ENCODE measurements around the gene COMMD1.
"Not testable (repeated sequence)": the region's sequence is repeated elsewhere in the genome, so short reads cannot be mapped to it uniquely, and the experiment has no call there.

COMMD1 gene

DNA sequence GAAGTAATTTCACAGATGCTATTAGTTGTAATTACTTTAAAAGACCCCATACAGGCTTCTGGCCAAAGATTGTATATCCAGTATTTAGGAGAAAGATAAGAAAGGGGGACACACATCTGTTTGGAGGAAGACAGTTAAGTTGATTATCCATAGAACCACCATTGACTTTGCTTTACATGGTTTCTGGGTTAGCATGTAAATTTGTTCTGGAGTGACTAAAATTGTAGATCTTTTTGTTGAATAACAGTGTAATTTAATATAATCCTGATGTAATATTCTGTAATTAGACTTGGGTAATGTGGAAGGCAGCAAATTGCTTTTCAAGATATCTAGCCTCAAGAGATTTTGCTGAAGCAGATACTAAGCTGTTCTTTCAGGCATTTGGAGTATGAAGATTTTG, 17.2 kb downstream of the COMMD1 start:
- DNase-seq (ENCODE audit: extremely low read depth in 1 of 2, low read depth in 1 of 2): no peak

DNA sequence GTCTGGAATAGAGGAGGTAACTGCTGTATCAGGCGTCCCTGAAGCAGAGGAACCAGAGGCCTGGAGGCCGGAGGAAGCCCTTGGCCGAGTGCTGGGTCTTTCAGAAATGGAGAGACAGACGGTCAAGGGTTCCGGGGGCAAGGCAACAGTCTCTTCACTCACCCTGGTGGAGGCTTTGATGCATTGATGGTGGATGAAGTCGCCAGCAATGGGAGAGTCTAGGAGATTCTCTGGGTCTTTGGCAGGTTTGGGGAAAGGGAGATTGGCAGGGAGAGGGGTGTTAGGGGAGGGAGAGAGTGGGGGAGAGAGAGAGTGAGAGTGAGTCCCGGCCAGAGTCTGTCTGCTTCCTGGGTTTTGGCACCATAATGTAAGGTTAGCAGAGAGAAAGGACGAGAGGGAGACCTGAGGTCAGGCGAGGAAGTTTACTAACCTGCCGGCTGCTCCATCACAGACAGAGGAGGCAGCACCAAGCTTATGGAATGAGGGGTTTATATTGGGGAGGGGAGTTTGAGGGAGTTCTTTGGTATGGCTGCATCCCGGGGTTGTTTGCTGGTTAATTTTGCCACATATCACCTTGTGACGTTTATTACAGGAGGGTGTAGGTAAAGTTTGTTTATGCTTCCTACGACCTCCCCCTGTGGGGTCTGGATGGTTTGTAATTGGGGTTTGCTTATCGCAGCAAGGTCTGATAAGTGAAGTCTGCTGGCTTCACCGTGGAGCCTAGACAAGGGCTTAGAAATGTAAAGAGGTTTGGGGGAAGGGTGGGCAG, 19.6 kb downstream of the COMMD1 start:
- DNase-seq (ENCODE audit: extremely low read depth in 1 of 2, low read depth in 1 of 2): no peak

DNA sequence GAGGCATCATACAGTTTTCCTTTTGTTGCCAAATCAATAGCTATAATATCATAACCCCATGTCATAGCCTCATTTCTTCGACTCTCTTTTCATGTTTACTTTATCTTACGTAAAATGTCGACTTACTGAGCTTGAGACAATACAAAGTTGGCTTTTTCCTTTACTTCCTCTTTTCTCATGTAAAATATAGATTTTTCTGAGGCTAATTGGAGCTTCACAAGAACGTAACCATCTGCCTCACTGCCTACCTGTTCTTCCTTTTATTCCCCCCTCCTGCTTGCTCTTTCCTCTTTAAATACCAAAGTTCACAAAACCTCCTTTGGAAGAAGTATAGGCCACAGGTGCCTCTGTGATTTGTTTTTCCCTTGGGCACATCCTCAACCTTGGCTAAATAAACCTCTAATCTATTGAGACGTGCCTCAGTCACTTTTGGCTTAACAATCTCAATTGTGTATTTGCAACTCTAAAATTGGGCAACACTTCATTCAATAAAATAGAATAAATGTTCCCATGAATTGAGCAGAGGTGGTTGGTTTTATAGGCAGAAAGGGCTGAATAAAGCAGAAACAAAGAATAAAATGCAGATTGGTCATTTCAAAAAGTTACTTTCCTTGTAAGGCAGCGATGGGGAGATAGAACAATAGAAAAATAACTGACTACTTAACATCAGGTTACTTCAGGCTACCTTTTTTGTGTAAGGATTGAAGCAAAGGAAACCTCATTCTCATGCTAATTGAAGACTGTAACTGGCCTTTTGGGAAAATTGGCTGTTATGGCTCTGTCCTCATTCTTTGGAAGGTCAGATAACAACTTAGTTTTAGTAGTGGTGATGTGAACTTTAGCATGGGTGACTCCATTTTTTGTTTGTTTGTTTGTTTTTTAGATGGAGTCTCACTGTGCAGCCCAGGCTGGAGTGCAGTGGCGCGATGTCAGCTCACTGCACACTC, 21.3 kb downstream of the COMMD1 start:
- no peak for DNase-seq (ENCODE audit: extremely low read depth in 1 of 2, low read depth in 1 of 2)

DNA sequence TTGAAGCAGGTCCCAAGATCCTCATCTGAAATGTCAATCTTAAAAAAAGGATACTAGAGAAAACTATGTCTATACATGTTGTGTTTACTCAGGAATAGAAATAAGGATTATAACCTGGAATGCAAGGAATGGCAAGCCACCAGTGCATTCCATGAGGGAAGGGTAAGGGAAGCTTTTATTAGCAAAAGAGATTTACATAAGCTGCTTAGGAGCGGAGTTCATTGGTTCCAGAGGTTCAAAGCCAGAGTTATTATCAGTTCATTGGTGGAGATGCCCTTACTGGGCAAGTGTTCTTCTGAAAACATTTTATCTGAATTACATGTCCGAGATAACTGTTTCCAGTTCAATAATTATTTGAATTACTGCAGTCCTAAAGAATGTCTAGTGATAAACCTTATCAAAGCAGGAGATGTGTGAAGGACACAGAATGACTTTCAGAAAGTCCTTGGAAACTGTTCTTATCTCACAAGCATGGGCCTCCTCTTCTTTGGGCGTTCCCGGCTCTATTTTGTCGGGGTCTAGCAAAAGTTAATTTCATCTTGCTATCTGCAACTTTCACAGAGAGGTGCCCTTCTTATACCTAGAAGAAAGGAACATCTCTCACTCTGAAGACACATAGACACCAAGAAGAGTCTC, 23.5 kb downstream of the COMMD1 start:
- DNase-seq (ENCODE audit: extremely low read depth in 1 of 2, low read depth in 1 of 2): no peak

DNA sequence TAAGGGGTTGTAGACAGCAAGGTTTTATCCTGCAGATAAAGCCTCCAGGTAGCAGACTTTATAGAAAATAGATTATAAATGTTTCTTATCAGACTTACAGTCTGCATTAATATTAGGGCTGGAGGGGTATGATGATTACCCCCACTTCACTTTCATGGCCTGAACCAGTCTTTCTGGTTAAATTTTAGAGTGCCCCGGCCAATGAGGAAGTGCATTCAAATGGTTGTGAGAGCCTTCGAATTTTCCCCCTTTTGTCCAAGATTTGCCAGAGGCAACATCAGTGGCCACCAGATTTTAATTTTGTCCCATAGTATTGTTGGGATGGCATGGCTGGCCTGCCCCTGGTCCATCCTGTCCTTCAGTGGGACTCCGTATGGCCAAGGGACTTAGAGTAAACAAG, 31.6 kb downstream of the COMMD1 start:
- no peak for DNase-seq (ENCODE audit: extremely low read depth in 1 of 2, low read depth in 1 of 2)

DNA sequence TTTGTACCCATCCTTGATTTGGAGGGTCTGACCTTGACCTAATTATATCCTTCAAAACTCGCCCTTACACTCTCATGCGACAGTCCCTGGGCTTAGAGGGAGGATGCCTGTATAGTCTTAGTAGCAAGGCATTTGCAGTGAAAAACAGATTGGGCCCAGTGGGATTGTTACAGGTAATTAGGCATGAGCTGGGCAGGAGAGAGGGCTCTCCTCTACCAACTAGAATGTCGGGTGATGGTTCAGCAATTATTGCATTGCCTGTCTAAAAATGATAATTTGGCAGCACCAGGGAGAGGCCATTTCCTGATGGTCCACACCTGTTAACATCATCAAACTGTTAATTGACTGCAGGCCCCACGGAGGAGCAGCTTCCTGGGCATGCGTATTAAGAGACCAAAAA, 32.4 kb downstream of the COMMD1 start:
- no peak for DNase-seq (ENCODE audit: extremely low read depth in 1 of 2, low read depth in 1 of 2)

DNA sequence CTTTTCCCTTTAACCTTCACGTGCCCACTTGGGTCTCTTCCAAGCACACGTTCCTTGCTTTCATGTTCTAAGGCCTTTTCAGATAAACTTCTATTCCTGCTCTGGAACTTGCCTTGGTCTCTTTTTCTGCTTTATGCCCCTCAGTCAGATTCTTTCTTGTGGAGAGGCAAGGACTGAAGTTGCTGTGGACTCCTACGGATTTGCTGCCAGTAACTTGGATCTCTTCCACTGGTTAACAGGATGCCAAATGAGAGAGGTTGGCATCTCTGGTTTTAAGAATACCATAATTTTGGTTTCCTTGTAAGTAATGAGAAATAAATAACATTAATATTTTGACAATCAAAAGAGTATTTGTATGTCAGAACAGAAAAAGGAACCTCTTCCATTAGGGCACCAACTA, 33.0 kb downstream of the COMMD1 start:
- no peak for DNase-seq (ENCODE audit: extremely low read depth in 1 of 2, low read depth in 1 of 2)

DNA sequence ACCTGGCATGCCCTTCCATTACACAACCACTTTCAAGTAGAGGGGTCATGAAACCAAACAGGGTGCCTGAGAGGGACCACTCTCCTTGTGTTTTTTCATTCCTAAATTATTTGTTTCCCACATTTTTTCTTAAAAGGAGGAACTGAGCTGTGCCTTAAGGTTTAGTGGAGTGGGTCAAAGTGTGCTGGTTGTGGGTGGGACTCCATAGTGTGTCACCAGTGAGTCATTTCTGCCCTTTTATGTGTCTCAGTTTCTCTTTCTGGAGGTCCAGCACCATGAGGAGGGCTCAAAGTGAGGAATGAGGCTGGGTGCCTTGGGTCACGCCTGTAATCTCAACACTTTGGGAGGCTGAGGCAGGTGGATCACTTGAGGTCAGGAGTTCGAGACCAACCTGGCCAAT, 37.8 kb downstream of the COMMD1 start:
- no peak for DNase-seq (ENCODE audit: extremely low read depth in 1 of 2, low read depth in 1 of 2)

DNA sequence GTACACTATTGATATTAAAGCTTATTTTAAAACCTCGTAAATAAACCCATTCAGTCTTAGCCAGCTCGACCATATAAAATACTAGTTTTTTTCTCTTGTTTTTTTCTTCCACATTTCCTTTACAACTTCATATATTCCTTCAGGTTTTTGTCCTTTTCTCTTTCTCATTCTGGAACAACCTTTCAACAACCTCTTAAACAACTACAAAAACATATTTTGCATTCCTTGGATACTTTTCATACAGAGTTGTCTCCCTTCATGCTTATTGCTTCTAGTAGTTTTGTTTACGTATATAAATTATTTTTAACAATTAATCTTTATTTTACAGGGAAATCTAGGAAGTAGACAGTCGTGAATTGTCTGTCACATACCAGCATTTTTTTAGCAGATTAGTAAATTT, 41.2 kb downstream of the COMMD1 start:
- DNase-seq (ENCODE audit: extremely low read depth in 1 of 2, low read depth in 1 of 2): no peak

DNA sequence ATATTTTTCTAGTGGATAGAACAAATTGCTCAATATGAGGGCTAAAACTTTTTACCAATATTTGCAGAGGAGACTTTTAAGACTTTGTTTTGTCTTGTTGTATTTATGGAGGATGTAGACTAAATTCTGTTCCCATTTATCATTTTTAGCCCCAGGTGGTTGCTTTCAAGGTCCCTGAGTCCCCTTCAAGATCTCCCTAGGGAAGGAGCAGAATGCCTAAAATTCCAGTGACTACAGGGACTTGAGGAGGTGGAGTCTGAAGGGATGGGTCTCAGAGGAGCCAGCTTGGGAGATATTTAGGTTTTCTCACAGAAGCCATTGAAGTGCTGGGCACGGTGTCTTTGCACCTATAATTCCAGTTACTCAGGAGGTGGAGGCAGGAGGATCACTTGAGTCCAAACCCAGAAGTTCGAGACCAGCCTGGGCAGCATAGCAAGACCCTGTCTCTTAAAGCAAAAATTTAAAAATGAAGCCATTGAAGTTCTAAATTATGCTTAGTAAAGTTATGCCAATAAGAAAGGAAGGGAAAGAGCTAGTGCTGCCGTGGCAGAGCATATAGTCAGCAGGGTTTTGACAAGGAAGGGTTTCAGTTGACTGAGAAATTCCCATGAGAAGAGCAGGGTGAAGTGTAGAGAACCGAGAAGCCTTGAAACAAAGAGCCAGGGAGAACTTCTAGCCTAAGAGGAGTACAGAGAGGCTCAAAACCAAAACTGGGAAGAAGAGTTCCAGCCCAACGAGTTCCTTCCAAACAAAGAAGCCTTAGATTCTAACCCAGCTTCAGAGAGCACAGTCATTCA, 43.4 kb downstream of the COMMD1 start:
- no peak for DNase-seq (ENCODE audit: extremely low read depth in 1 of 2, low read depth in 1 of 2)

DNA sequence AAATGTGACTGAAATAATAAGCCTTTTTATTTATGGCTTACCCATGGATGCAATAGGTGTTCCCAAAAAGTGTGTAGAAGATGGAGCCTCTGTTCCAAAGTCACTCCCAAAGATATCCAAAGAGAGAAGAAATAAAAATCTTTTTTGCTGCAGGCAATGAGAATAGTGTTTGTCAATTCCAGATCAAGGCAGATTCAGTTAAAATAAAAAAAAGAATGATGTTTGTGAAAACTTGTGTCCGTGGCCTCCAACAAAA, 43.9 kb downstream of the COMMD1 start:
- no peak for DNase-seq (ENCODE audit: extremely low read depth in 1 of 2, low read depth in 1 of 2)

DNA sequence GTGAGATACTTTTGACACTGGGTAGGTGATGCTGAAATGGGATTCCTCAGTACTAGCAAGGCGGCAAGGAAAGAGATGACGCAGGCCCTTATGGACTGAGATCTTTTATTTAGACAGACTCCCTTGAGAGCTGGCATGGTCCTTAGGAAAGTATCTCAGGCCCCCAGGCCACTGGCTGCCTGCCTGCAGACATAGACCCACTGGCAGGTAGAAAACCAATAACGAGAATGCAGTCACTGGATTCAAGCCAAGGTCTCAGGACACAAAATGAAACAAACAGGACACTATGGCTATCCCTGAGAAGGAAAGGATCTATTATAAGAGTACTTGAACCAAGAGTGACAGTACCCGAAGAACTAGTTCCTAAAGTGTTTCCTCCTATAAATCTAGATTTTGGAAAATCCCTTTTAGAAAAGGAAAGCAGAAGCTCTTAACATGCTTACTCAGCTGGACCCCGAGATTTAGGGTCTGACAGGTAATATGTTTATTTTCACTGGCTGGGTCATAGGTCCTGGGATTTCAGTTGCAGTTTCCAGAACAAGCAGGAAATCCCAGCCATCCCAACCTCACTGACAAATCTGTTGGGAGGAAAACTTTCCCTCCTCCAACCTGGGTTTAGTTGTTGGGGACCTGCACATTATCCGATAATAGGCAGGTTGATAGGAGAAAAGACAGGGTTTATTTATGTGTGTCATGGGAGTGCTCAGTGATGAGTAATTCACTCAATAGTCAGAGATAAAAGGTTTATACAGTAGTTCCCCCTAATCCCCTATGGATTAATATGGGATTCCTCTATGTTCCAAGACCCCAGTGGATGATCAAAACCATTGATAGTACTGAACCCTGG, 44.5 kb downstream of the COMMD1 start:
- no peak for DNase-seq (ENCODE audit: extremely low read depth in 1 of 2, low read depth in 1 of 2)

DNA sequence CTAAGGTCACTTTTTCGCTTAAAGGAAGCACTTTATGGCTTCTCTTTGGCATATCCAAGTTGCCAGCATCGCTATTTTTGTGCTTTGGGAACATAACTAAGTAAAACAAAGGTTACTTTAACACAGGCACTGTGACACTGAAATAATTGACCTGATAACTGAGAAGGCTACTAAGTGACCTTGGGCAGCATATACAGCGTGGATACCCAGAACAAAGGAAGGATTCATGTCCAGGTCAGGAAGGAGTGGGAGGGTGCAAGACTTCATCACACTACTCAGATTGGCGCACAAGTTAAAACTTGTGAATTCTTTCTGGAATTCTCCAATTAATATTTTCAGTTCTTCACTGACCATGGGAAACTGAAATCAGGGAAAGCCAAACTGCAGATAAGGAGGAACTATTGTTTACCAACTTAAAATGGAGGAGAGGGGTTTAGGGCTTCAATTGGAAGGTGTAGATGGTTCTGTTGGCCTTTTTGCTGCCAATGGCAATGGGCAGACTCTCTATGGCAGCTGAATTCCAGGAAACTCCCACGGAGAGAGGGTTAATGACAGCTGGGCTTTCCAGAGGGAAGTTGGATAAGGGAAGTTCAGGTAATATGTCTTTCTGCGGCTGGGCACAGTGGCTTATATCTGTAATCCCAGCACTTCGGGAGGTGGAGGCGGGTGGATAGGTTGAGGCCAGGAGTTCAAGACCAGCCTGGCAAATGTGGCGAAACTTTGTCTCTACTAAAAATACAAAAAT, 45.3 kb downstream of the COMMD1 start:
- DNase-seq (ENCODE audit: extremely low read depth in 1 of 2, low read depth in 1 of 2): no peak

DNA sequence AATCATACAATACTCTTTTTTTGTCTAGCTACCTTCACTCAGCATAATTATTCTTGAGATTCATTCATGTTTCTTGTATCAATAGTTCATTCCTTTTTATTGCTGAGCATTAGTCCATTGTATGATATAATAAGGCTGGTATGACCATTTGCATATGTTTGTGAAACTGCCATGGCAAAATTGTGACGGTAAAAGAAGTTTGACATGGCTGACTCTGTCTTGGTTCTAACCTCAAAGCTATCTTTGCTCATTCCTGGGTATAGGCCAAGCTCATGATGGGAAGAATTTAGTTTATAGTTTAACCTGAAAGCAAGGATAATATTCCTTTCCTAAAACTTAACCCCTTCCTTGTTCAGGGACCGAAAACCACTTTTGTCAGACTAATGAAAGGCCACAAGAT, 46.4 kb downstream of the COMMD1 start:
- no peak for DNase-seq (ENCODE audit: extremely low read depth in 1 of 2, low read depth in 1 of 2)

DNA sequence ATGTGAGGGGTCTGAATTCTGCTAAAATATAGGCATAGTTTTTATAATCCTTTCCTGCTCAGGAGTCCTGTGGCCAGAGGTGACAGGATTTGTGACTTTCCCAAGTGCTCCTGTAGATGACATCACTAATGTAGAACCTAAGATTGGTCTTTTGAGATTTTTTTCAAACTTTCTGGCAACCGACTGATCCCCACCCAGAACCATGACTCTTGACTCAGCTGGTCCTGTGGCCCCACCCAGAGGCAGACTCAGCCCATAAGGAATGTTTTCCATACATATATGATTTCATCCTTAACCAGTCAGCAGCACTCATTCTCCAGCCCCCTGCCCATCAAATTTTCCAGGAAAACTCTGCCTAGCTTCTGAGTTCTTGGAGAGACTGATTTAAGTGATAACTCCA, 46.8 kb downstream of the COMMD1 start:
- DNase-seq (ENCODE audit: extremely low read depth in 1 of 2, low read depth in 1 of 2): no peak

DNA sequence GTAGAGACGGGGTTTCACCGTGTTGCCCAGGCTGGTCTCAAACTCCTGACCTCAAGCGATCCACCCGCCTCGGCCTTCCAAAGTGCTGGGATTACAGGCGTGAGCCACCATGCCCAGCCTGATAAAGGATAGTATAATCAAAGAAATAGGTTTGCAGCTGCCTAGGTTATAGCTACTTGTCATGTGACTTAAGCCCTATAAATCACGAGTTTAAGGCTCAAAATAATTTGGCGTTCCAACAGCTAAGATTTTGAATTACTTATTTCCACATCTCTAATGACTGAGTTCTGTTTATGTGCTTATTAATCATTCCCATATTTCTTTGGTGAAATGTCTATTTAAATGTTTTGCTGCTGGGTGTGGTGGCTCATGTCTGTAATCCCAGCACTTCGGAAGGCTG, 49.4 kb downstream of the COMMD1 start:
- not testable (repeated sequence) for DNase-seq (ENCODE audit: extremely low read depth in 1 of 2, low read depth in 1 of 2)

DNA sequence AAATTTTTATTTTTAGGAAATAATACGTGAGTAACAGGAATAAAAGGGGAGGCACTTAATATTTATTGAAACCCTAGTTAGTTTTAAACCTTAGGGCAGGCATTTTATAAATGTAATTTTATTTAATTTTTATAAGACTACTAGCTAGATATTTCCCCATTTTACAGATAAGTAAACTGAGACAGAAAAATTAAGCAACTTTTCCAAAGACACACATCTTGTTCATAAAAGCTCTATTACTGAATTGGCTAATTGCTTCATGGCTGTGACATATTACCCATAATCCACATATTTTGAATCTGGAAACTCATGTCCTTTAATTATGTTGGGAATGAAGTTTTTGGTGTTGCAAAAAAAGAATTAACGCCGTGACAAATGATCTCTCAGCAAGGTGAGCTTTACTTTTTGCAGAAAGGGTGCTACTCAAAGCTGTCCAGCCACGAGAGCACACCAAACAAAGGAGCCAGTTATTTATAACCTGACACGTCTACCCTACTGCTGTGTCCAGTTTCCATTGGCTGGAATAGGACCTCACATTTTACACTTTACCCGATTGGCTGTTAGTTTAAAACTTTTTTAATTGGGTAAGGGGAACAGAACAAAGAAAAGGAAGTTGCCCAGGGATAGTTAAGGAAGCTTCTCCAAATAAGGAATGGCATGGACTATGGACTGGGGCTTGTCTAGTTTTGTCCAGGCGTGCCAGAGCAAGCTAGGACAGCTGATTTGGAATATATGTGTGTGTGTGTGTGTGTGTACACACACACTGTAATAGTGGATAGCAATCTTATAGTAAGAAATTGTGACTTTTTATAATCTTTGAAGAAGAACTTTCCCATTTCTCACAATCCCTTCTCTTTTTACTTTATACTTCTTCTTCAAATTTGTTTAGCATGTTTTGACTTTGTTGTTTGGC, 54.2 kb downstream of the COMMD1 start:
- DNase-seq (ENCODE audit: extremely low read depth in 1 of 2, low read depth in 1 of 2): no peak

DNA sequence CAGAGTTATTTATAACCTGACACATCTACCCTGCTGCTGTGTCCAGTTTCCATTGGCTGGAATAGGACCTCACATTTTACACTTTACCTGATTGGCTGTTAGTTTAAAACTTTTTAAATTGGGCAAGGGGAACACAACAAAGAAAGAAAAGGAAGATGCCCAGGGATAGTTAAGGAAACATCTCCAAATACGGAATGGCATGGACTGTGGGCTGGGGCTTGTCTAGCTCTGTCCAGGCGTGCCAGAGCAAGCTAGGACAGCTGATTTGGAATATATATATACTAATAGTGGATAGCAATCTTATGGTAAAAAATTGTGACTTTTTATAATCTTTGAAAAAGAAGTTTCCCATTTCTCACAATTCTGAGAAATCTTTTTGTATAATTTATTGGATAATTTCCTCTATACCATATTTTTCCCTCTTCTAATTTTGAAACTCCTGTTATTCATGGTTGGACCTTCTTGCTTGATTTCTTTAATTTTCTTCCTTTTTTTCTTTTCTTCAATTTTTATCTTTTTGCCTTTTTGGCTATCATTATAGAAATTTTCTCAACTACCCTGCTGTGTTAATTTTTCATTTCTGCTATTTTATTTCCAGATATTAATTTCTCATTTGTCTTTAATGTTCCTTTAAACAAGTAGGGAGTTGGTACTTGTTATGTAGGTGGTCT, 55.9 kb downstream of the COMMD1 start:
- no peak for DNase-seq (ENCODE audit: extremely low read depth in 1 of 2, low read depth in 1 of 2)

Measured in activated CD8-positive, alpha-beta memory T cell treated with anti-CD3 and anti-CD28 coated beads for 1 hour (primary cell).